Stimulated activated CD4-positive, alpha-beta T cell treated with anti-CD3 and anti-CD28 coated beads, Interleukin-12 subunit alpha, Interleukin-12 subunit beta, amount 100 ng/mL, for 4 hours (primary cell): ENCODE results near the gene TCF4.

Source experiments
- DNase-seq: peaks from one replicate; pipeline ENCODE4 v3.0.0-alpha.2; 2020

Gene TCF4

GRCh38 chr18:55466789-55467188 lies 121.2 kb downstream of the TCF4 start:
- no peak for DNase-seq

GRCh38 chr18:55465313-55465712 lies 122.7 kb downstream of the TCF4 start:
- DNase-seq: no peak

- no peak for DNase-seq
Observed at GRCh38 chr18:55464581-55464980, 123.4 kb downstream of the TCF4 start.

GRCh38 chr18:55462652-55463051 lies 125.3 kb downstream of the TCF4 start:
- no peak for DNase-seq

GRCh38 chr18:55461848-55462247 lies 126.1 kb downstream of the TCF4 start:
- no peak for DNase-seq

- no peak for DNase-seq
Observed at GRCh38 chr18:55458456-55459203, 129.4 kb downstream of the TCF4 start.

- no peak for DNase-seq
Observed at GRCh38 chr18:55457028-55457427, 131.0 kb downstream of the TCF4 start.

- no peak for DNase-seq
Observed at GRCh38 chr18:55455938-55456337, 132.1 kb downstream of the TCF4 start.

GRCh38 chr18:55453186-55453585 lies 134.8 kb downstream of the TCF4 start:
- DNase-seq: no peak

GRCh38 chr18:55452123-55452611 lies 135.8 kb downstream of the TCF4 start:
- DNase-seq: no peak

GRCh38 chr18:55449412-55450140 lies 138.4 kb downstream of the TCF4 start:
- DNase-seq: no peak

GRCh38 chr18:55448420-55448819 lies 139.6 kb downstream of the TCF4 start:
- no peak for DNase-seq

- no peak for DNase-seq
Observed at GRCh38 chr18:55447672-55448018, 140.3 kb downstream of the TCF4 start.

- DNase-seq: no peak
Observed at GRCh38 chr18:55446996-55447671, 140.9 kb downstream of the TCF4 start.

- DNase-seq: no peak
Observed at GRCh38 chr18:55444536-55444935, 143.5 kb downstream of the TCF4 start.

- no peak for DNase-seq
Observed at GRCh38 chr18:55443776-55444175, 144.2 kb downstream of the TCF4 start.

GRCh38 chr18:55442561-55442960 lies 145.4 kb downstream of the TCF4 start:
- no peak for DNase-seq

GRCh38 chr18:55440988-55441387 lies 147.0 kb downstream of the TCF4 start:
- DNase-seq: no peak

- no peak for DNase-seq
Observed at GRCh38 chr18:55439056-55439455, 148.9 kb downstream of the TCF4 start.

- no peak for DNase-seq
Observed at GRCh38 chr18:55435592-55435991, 152.4 kb downstream of the TCF4 start.

- no peak for DNase-seq
Observed at GRCh38 chr18:55433648-55434047, 154.3 kb downstream of the TCF4 start.

GRCh38 chr18:55433140-55433539 lies 154.9 kb downstream of the TCF4 start:
- no peak for DNase-seq

GRCh38 chr18:55432307-55433040 lies 155.5 kb downstream of the TCF4 start:
- DNase-seq: no peak
